Spleen (tissue), 11 donors: Measurements from ENCODE around the gene PLK5. TPM values are rescaled to one million over a fixed set of nuclear protein-coding genes. Genes with fewer than 3 reads are reported as not detected.

Experiments used
- DNase-seq: peaks from one replicate; pipeline ENCODE4 v3.0.0-alpha.2; 2020
- H3K27ac ChIP-seq, 8 donors: fragments of 200-600 bp; sonication (generic) in 7 of 8; 1 replicate in 4 of 8; 2 replicates in 4 of 8; pipeline versions ENCODE4 v1.5.0 to v1.8.0; 2016 to 2021; ENCODE audit warnings: inconsistent platforms in 4 of 8, mild to moderate bottlenecking in 4 of 8, moderate library complexity in 1 of 8
- H3K27me3 ChIP-seq, 7 donors: fragments of 200-600 bp; sonication (generic) in 6 of 7; replicated peaks in 1 of 7; 1 replicate in 4 of 7; 2 replicates in 3 of 7; pipeline versions ENCODE4 v1.5.0 to v1.8.0; 2016 to 2021; ENCODE audit warnings: inconsistent platforms in 3 of 7, mild to moderate bottlenecking in 1 of 7
- H3K36me3 ChIP-seq, 6 donors: fragments of 200-600 bp; sonication (generic) in 5 of 6; 1 replicate in 4 of 6; 2 replicates in 2 of 6; pipeline versions ENCODE4 v1.5.0 to v1.8.0; 2016 to 2021; ENCODE audit warnings: inconsistent platforms in 2 of 6
- H3K4me1 ChIP-seq, 6 donors: fragments of 200-600 bp; sonication (generic) in 5 of 6; 1 replicate in 3 of 6; 2 replicates in 3 of 6; pipeline versions ENCODE4 v1.5.0 to v1.8.0; 2016 to 2021; ENCODE audit warnings: inconsistent platforms in 3 of 6
- H3K4me3 ChIP-seq, 8 donors: fragments of 200-600 bp; sonication (generic) in 7 of 8; 1 replicate in 4 of 8; 2 replicates in 4 of 8; pipeline versions ENCODE4 v1.5.0 to v1.8.0; 2016 to 2021; ENCODE audit warnings: inconsistent platforms in 4 of 8, mild to moderate bottlenecking in 4 of 8, moderate library complexity in 2 of 8
- H3K9me3 ChIP-seq, 8 donors: fragments of 200-600 bp; sonication (generic) in 7 of 8; 1 replicate in 4 of 8; 2 replicates in 4 of 8; pipeline versions ENCODE4 v1.5.0 to v1.8.0; 2016 to 2021; ENCODE audit warnings: inconsistent platforms in 4 of 8
- POLR2A ChIP-seq, 3 donors: fragments of 450-650 bp; IDR thresholded peaks; one replicate each; pipeline ENCODE4 v1.5.1; 2017; ENCODE audit warnings: antibody characterized with exemption in 3 of 3, mild to moderate bottlenecking in 1 of 3
- POLR2AphosphoS5 ChIP-seq, 3 donors: sonication (generic); formaldehyde crosslinking; IDR thresholded peaks; one replicate each; pipeline ENCODE4 v1.5.1; 2017; ENCODE audit warnings: antibody characterized with exemption in 3 of 3
- WGBS, 5 donors: extraction: QIAGEN DNeasy Blood & Tissue Kit in 3 of 5; methylation state at CpG; one replicate each; pipeline versions ENCODE4 v1.1.5 to v1.1.7; 2013 to 2018; 5-methylcytosine and 5-hydroxymethylcytosine counted together
- intact Hi-C: fragments of 100-400 bp; cut with DNase I; formaldehyde crosslinking; loops from one replicate; pipeline ENCODE4 v1.15.0; 2023; ENCODE audit warnings: low total_unique reads
- polyA plus RNA-seq, 3 donors: library from polyadenylated mRNA; stranded (reverse); fragments of 200-250 nt; gene quantifications; one replicate each; pipeline ENCODE4 v1.2.1, GENCODE V29; 2013
- total RNA-seq, 7 donors: library from RNA; depleted of rRNA in 3 of 7; stranded (reverse); fragments of >200 nt in 3 of 7; fragmentation: NEBNext Ultra II Directional in 4 of 7; extraction: Animal tissue kit (Norgen Biotek cat#: 25700) in 4 of 7; gene quantifications; one replicate each; pipeline versions ENCODE4 v1.1.0 to v1.2.1, GENCODE V29; 2016 to 2021
- TF ChIP-seq, protein P1 (sequence below), 11 experiments: fragments of 200-600 bp in 7 of 11; fragments of 450-650 bp in 4 of 11; sonication (generic) in 4 of 11; IDR thresholded peaks in 8 of 11; conservative IDR thresholded peaks in 3 of 11; 1 replicate in 7 of 11; 2 replicates in 4 of 11; pipeline versions ENCODE4 v1.4.0 to v1.8.0; 2016 to 2021; ENCODE audit warnings: antibody characterized with exemption in 11 of 11, inconsistent platforms in 4 of 11, mild to moderate bottlenecking in 1 of 11
- donor health status: healthy with polysubstance abuse.
- donor health status: DM: no; HTN: no; CAD: no; lungs with moderate emphysema.
- donor health status: DM: no; HTN: no; CAD: no.
- donor health status: Bipolar disorder and iron deficiency.
- donor health status: healthy.
- donor health status: DM: no; HTN: no; CAD: no.
- donor health status: DM: yes; HTN: yes; CAD: no.

PLK5 gene
- total and polyA plus RNA-seq, 10 donors = 0.04 to 0.06 (median 0.06) TPM; not detected in 7

DNA sequence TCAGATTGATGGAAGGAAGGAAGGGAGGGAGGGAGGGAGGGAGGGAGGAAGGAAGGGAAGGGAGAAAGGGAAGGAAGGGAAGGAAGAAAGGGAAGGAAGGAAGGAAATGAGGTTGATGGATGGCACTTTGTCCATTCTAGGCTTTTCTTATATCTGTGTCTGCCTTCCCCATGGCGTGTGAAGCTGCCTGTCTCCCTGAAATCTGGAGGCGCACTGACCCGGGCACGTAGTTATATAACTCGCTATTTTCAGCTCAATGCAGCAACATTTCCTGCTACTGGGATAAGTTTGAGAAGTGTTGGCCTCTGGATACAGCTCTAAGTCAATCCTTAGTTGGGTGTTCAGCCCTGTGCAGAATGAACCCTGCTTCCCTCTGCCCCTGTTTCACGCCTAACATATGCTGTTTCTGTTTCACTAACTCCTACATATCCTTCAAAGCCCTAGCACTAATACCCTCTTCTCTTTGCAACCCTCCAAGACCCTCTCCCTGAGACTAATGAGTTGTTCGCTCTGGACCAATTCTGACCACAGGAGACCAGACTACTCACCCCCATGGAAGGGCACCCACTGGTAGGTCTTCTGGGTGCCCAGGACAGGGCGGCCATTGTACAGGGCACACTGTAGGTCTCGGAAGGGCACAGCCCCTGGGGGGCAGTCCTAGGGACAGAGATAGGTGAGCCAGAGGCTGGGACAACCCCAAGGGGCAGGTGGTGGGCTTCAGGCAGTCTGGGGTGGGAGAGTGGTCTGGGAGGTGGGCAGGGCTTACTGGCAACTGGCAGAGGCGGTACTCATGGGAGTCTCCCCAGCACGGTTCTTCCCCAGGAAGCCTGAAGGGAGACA is 14.1 kb upstream of the PLK5 start:
- Histone ChIP-seq H3K36me3 (no peaks in the 10 kb centered on the region), H3K27ac (no peak overlapping the region), H3K4me1 (peaks cover 9 to 40% (median 26%) of the 10 kb centered on the region in 6 donors), H3K4me3 (no peak overlapping the region), H3K27me3 (peaks cover 0 to 96% (median 40%) of the 10 kb centered on the region in 7 donors), H3K9me3 (peaks cover 0 to 9% (median 0%) of the 10 kb centered on the region in 8 donors)
- intact Hi-C loops = no loop called here
- DNase-seq = no peak
- WGBS, 5 donors = 38 to 53% (median 46%) methylated on average over 11 of the region's 11 CpGs
- TF ChIP-seq, protein P1, sequence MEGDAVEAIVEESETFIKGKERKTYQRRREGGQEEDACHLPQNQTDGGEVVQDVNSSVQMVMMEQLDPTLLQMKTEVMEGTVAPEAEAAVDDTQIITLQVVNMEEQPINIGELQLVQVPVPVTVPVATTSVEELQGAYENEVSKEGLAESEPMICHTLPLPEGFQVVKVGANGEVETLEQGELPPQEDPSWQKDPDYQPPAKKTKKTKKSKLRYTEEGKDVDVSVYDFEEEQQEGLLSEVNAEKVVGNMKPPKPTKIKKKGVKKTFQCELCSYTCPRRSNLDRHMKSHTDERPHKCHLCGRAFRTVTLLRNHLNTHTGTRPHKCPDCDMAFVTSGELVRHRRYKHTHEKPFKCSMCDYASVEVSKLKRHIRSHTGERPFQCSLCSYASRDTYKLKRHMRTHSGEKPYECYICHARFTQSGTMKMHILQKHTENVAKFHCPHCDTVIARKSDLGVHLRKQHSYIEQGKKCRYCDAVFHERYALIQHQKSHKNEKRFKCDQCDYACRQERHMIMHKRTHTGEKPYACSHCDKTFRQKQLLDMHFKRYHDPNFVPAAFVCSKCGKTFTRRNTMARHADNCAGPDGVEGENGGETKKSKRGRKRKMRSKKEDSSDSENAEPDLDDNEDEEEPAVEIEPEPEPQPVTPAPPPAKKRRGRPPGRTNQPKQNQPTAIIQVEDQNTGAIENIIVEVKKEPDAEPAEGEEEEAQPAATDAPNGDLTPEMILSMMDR (IDR thresholded peaks at IDR 0.05 in 8 of 11, conservative IDR thresholded peaks at IDR 0.05 in 3 of 11) = no peak
- TF ChIP-seq POLR2A (IDR thresholded peaks at IDR 0.05) = no peak
- no peak for TF ChIP-seq POLR2AphosphoS5 (IDR thresholded peaks at IDR 0.05)

DNA sequence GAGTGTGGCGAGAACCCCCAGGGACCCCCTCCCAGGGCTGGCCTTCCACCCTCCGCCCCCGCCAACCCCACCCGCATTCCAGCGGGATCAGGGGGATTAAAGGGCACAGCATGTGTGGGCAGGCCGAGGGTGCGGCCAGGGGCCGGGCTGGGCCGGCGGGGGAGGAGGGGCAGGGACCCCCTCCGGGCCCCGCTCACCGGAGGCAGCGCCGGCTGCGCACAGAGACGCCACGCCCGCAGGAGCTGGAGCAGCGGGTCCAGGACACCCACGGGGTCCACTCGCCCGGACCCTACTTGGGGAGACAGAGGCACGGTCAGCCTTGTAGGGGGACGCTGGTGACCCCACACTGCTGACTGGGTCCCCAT is 13.5 kb upstream of the PLK5 start:
- WGBS, 5 donors = 23 to 47% (median 31%) methylated on average over 11 to 25 of the region's 25 CpGs
- no peak overlapping the region for H3K27ac ChIP-seq
- peaks cover 0 to 96% (median 46%) of the 10 kb centered on the region in 7 donors for H3K27me3 ChIP-seq

DNA sequence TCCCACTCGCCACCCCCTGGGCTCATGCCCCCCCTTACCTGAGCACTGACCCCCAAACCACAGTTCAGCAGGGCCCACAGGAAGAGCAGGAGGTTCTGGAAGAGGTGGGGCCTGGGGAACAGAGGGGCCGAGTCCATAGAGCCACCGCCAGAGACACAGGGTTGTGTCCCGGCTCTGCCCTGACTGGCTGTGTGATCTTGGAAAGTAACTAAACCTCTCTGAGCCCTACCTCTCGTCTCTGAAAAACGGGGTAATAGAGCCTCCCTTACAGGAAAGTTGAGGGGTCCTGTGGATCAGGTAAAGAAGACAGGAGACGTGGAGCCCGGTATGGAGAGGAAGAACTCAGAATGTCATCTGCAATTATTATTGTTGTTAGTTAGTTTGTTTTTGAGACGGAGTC is 13.1 kb upstream of the PLK5 start:
- TF ChIP-seq POLR2A (IDR thresholded peaks at IDR 0.05) = no peak
- TF ChIP-seq, protein P1 (IDR thresholded peaks at IDR 0.05 in 8 of 11, conservative IDR thresholded peaks at IDR 0.05 in 3 of 11) = no peak
- TF ChIP-seq POLR2AphosphoS5 (IDR thresholded peaks at IDR 0.05) = no peak
- Histone ChIP-seq H3K9me3 (peaks cover 0 to 9% (median 0%) of the 10 kb centered on the region in 8 donors), H3K4me3 (no peak overlapping the region), H3K27ac (no peak overlapping the region), H3K36me3 (no peaks in the 10 kb centered on the region), H3K27me3 (peaks cover 0 to 96% (median 48%) of the 10 kb centered on the region in 7 donors), H3K4me1 (peaks cover 9 to 40% (median 26%) of the 10 kb centered on the region in 6 donors)
- intact Hi-C loops = no loop called here
- 33 to 60% (median 42%) methylated on average over 8 to 9 of the region's 9 CpGs for WGBS, 5 donors
- DNase-seq = no peak

More for the DNA sequence above, 13.5 kb upstream of the PLK5 start:
- peaks cover 0 to 9% (median 0%) of the 10 kb centered on the region in 8 donors for H3K9me3 ChIP-seq
- TF ChIP-seq POLR2AphosphoS5 (IDR thresholded peaks at IDR 0.05) (no peak), POLR2A (IDR thresholded peaks at IDR 0.05) (no peak)
- TF ChIP-seq, protein P1 (IDR thresholded peaks at IDR 0.05 in 8 of 11, conservative IDR thresholded peaks at IDR 0.05 in 3 of 11) = no peak
- no peaks in the 10 kb centered on the region for H3K36me3 ChIP-seq
- DNase-seq = no peak
- peaks cover 9 to 40% (median 26%) of the 10 kb centered on the region in 6 donors for H3K4me1 ChIP-seq
- H3K4me3 ChIP-seq = no peak overlapping the region
- intact Hi-C loops = no loop called here
